Stimulated activated CD4-positive, alpha-beta T cell treated with anti-CD3 and anti-CD28 coated beads, Interleukin-2, amount 100 ng/mL, for 48 hours (primary cell): Measurements from ENCODE around the gene CPNE8.

Source experiments
- DNase-seq, 2 donors: peaks; one replicate each; pipeline ENCODE4 v3.0.0-alpha.2; 2020

CPNE8 gene

GRCh38 chr12:38610808-38611350, 294.5 kb downstream of the CPNE8 start:
- no peak for DNase-seq

GRCh38 chr12:38607295-38607694, 298.1 kb downstream of the CPNE8 start:
- no peak for DNase-seq
